GM21528 (cell line): ENCODE measurements around the gene PTPRQ.

Experiments used
- ATAC-seq: cut with Tn5 transposase; IDR thresholded peaks from one replicate; pipeline ENCODE4 v1.9.1; 2021; ENCODE audit warnings: mild to moderate bottlenecking, moderate library complexity; ENCODE audit not compliant: unreplicated experiment, low FRiP score

PTPRQ gene

DNA sequence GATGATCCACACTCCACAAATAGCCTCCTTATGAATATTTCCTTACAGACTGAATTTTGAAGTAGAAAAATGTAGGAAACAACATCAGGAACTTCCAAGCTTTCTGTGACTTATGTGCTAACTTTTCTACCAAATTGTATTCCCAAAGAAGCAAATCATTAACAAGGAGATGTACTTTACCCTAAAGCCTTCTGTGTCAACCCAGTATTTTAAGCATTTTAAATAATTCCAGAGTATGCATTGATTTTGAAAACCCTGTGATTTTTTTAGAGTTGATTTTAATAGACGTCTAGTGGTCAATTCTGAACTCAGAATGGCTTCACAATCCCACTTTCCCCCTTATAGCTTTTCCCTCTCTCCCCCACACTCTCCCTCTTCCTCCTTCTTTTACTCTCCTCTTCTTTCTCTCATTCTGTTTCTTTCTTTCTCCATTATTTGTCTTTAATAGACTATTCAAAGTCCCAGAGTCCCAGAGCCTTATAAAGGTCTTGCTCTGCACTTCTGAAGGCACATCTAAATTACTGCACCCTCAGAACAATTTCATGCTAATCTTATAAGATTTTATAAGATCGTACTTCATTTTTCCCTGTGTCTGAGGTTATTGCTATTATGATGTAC is 253.3 kb downstream of the PTPRQ start:
- no peak for ATAC-seq

DNA sequence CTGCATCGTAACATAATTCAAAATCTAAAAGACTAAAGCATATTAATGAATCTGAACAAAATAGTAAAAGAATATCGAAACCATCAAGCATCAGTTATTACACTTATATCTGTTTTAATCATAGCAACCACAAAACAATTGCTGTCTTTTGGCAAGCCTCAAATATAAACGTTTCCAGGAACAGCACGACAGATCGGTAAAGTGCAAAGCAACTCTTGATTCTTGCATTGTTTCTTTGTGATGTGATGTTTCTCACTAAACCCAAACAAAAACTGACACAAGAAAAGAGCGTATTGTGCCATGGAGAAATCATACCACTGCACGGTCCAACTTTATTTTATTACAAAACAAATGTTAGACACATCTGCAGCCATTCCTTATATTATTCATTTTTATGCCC is 254.2 kb downstream of the PTPRQ start:
- no peak for ATAC-seq

DNA sequence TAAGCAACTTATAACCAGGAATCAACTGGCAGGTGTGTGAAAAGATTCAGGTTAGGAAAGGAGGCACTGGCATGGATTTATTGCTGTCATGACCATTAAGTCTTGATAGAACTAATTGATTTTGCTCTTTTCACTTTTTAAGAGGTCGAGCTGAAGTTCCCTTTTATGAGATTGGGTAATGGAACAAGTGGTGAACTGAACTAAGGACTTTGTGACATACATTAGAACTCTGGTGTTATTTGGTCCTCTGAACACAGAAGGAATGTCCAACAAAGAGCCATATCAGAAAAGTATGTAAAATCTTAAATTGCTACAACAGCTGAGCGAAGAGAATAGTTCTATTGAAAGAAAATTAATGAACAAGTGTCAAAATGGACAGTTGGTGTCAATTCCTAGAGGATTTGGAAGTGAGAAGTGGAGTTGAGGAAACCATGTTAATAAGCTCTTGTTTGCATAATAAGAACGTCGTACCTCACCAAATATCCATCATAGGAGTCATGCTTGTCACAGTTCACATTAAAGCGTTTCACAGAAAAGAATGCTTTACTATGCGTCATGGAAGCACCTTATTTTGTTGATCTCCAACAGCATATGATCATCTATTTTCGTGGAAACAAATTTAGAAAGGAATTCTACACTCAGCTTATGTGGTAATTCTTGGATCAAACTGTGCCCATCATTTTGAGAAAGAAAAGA is 255.0 kb downstream of the PTPRQ start:
- no peak for ATAC-seq

DNA sequence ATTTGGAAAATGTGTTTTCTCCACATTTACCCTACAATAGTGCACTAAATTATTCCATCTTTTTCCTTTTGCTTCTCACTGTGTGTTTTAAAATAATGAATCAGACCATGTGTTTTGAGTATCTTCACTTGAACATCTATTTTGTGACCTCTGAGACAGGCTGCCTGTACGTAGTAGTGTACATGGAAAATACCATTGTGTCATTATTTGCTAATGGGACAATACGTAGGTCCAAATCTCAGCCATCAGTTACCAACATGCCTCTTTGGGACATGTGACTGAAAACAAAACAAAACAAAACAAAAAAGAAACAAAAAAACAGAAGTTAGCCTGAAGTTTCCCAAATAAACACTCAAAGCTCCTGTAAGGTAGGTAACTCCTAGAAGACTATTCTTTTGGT is 256.3 kb downstream of the PTPRQ start:
- ATAC-seq, result no peak

DNA sequence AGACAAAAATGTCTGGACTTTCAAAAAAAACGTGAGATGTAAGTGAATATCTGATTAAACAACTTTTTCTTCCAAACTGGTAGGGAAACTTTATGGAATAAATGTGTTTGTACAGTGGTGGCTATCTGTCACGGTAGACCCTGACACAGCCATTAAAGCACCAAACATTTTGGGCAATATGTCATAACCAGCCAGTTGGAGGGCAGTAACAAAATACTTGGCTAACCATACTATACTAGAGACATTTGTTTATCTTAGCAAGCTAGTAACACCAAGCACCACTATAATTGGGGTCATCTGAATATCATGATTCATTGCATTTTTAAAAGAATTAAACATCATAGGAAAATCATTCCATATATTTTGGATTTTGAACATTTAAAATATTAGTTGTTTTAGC is 257.4 kb downstream of the PTPRQ start:
- ATAC-seq, result no peak

DNA sequence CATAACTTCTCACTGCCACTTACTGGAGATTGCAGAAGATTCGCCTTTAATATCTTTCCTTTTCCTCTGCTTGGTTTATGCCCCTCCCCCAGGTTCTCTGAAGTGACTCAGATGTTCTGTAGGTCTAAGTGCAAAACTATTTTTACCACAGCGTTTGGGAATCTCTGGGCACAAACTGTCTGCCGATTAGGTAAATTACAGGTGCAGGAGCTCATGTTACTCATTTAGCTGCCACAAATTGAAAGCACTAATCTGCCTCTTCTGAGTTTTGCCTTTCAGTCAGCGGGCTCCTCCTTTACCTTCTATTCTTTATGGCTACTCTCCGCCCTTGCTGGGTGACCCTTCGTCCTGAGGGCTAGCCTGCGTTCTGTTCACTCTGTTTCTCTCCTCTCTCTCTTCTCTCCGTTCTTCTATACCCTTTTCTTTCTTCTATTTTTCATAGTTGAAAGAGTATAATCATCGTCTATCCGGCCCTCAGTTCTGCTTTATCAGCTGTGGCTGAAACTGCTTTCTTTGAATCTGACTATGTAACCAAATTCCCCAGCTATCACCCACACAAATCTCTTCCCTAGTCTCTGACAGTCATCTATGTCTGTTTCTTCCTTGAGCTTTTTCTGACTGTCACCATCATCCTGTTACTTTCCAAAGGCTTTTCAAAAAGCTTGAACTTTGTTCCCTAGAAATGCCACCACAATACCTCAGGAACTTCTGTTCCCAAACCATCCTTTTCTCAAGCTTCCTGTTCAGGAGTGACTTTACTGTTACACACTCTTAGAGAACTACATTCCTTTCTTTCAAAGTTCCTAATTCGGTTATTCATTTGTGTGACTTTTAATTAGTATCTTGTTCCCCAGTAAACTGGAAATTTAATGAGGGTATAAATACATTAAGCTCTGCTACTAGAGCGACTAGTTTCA is 259.1 kb downstream of the PTPRQ start:
- peak; percentile 76 for ATAC-seq

DNA sequence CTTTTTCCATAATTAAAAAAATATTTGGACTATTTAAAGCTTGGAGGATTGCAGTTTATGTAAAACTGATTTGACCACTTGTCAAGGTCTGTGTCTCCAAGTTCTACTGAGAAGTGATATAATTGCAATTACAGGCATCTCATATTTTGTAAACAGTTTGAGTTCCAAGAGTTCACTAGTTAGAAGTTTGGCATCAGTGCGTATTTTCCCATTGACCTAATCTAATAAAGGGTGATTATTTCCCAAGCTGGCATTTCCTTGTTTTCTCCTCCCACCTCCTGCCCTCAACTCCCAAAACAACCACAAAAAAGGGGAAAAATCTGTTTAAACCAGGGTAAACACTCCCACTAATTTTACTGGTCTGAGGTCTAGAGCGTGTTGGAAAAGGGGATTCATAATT is 260.4 kb downstream of the PTPRQ start:
- no peak for ATAC-seq

DNA sequence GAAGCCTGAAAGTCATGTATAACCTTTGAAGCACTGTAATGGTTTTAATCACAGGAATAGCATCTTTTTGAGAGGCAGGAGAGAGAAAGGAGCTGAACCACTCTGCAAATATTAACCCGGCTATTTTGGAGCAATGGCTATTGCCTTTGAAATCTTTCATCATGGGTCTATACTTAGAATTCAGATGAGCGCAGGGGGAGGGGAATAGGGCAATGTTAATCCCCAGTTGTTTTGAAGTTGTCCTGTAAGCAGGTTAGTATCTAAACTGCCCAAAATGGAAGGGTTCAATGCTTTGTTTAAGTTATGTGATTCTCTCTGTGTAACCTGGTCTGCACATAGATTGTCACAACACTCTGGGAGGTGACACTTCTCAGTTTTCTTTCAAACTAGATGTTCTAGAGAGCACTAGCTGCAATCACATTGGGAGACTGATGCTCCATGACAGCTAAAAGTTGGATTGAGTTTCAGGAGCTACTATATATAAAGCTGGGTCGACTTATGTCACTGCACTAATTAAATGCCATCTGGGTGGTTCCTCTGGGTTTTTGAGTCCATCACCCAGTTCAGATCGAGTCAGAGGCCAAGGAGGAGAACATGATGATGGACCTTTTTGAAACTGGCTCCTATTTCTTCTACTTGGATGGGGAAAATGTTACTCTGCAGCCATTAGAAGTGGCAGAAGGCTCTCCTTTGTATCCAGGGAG is 263.2 kb downstream of the PTPRQ start, which contains the start of gene MYF6:
Gene MYF6, plus strand, starts transcription at position 509 of the 704 bp plus-strand sequence. Its CDS starts 86 bp downstream, at position 595.
- ATAC-seq, result no peak

DNA sequence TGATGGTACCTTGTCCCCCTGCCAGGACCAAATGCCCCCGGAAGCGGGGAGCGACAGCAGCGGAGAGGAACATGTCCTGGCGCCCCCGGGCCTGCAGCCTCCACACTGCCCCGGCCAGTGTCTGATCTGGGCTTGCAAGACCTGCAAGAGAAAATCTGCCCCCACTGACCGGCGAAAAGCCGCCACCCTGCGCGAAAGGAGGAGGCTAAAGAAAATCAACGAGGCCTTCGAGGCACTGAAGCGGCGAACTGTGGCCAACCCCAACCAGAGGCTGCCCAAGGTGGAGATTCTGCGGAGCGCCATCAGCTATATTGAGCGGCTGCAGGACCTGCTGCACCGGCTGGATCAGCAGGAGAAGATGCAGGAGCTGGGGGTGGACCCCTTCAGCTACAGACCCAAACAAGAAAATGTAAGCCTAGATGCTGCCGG is 263.8 kb downstream of the PTPRQ start:
- no peak for ATAC-seq

DNA sequence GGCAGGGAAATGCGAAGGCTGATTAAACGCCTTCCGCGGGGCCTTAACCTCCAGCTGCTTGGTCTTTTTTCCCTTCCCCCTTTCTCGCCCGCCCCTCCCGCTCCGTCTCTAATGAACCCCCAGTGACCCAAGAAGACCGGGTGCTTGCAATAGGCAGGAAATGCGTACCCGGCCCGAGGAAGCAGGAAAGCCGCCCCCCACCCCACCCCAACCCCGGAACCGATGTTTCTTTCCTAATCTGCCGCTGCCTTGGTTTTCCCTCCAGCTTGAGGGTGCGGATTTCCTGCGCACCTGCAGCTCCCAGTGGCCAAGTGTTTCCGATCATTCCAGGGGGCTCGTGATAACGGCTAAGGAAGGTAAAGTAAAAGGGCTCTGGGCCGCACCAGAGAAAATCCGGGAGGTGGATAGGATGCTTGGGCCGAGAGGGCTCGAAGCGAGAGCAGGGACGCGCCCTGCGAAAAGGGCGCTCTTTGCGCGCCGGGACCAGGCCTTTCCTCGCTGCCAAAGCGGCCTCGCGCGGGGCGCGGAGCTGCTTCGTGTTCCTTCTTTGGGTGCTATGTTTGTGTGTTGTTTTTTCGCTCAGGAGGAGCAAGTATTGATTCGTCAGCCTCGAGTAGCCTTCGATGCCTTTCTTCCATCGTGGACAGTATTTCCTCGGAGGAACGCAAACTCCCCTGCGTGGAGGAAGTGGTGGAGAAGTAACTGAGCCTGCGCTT is 264.4 kb downstream of the PTPRQ start:
- ATAC-seq, result no peak

DNA sequence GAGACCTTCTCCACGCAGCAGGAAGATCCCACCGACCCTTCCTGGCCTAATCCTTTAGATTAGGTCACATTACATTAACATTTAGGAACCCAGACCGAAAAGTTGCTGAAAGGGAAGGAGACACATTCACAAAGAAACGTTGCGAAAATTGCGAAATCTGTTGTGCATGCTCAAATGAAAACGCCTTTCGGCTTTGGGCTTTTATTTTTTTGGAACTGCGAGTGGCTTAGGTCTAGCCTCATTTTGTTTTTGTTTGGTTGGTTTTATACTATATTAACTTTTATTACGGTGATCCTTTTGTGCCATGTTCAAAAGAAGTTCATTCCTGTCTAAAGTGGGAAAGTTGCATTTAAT is 264.9 kb downstream of the PTPRQ start:
- ATAC-seq, result no peak

DNA sequence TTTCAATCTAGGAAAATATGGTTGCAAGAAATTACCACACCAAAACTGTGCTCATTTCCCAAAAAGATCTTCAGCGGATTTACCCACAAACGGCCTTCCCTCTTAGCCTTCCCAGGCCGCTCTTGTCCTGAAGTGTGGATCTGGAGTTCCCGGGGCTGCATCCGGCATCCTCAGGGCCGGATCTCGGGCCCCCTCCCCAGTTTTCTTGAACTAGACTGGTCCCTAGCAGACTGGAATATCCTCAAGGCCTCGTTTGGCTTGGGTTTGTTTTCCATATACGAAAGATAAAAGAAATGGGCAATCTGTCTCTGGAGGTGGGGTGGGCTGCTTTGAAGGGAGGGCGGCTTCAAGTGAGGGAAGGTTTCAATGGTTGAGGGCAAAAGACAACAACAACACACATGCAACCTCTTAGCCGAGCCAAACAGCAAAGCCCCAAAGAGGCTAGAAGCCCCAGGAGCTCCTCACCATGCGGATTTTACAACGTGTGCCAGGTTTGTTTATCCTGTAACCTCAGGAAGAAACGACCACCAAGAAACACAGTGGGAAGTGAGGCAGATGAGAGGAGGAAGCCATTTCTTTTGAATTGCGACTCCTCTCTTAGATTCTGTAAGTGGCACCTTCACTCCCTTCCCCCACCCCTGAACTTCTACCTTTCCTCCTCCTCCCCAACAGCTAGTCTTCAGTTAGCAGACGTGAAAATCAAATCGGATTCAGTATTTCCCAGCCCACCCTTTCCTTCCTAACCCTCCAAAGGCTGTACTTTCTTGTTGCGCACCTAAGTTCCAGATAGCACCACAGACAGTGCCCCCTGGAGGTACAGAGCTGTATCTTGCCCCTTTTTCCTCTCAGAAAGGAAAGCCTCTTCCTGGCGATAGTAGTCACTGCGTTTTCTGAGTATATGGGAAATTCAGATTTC is 266.0 kb downstream of the PTPRQ start:
- no peak for ATAC-seq

DNA sequence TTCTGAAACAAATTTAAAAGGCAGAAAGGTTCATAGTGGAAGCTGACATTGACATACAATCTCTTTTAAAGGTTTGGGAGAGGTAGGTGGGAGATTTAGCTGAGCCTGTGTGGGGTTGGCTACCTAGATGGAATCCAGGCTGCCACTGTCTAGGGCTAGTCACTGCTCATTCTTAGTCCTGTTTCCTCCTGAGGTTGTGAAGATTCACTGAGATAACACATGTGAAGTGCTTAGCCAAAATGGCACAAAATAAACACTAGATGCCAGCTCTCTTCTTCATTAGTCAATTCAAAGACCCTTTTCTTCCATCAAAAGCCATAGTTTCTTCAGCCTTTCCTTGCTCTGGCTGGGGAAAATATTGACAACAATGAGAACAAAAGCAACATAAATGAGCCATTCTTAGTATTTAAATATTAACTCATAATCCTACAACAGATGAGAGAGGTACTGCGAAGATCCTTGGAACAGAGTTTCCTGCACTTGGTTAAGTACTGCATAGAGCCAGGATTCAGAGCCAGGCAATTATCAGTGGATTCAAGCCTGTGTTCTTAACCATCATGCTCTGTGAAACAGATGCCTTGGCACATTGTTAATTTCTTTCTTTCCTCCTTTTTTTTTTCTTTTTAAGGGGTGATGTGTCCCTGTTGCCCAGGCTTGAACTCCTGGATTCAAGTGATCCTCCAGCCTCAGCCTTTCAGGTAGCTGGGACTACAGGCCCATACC is 266.9 kb downstream of the PTPRQ start:
- no peak for ATAC-seq

DNA sequence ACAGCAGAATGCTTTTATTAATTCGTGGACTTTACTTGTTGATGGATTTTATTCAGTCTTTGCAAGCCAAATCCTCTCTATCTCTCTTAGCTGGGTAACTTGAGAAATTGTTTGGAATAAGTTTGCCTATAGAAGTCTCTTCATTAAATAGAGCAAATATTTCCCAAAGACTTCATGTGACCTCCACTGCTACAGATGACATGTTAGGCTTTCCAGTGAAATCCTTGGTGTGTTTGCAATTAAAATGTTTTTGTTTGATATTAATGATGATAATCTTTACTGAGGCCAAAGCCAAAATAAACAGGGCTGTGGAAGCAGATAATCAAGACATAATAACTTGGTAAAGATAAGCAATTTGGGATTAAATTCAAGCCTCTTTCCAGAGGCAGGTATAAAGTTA is 267.8 kb downstream of the PTPRQ start:
- ATAC-seq, result no peak

DNA sequence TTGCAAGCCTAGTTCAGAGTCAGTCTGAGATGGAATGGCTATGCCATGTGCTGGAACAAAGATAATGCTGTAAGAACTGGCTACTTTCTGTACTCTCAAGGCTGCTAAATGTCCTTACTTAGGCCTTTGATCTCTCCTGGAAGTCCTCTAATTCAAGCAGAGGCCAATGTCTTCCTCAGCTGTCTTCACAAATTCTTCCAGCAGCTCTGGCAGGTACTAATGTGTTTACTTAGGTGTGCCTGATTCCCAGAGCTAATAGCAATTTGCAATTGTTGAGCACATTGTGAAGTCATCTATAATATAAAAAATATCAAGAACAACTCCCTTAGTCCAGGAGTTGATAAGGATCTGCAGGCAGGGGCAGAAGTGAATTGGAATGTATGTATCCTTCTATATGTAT is 268.8 kb downstream of the PTPRQ start:
- ATAC-seq, result no peak

DNA sequence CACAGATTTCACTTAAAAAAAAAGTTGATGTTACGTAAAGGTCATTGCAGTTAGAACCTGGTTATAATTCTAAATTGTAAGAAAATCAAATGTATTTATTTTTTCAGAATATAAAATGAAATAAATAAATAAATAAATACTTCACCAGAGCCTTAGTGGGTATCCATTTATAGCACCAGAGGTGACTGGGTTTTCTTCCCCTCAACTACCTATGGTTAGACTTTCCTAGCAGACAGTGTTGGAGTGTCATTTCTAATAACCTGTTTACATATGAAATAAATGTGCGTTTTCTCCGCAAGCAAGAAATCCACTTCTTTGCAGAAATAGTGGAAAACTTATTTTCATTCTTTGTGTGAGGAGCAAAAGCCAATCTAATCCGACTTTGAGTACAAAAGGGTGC is 269.4 kb downstream of the PTPRQ start:
- ATAC-seq, result no peak

DNA sequence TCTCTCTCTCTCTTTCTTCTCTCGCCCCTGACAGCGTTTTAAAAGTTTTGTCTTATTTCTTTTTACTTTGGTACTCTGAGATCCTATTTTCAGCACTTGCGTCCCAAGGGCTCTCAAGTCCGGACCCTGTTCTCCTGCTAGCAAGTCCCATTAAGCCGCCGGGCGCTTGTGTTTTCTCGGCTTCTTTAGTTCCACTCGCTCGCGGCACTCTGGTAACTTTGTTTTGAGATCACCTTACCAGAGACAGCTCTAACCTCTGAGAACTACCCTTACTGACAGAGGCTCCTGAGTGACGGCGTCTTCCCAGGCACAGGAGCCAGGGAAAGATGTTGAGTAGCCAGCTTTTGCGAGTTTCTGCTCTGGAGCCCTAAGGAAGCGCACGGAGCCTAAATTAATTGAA is 270.0 kb downstream of the PTPRQ start:
- no peak for ATAC-seq

DNA sequence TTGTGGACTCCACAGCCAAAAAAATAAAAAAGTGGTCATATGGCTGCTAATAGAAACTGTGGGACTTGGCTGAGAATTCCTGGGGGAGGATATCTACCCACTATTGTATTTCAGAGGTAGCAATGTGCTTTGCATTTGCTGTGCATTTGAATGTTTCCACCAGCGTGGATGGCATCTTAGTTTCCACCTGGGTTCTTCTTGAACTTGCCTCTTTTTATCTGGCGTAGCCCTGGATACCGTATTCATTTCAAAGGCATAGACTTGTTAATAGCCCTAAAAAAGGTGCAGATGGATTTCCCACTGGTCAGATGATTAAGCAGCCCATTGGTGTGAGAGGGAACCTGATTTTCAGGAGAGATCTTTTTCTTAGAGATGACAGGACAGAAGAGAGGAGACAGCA is 270.8 kb downstream of the PTPRQ start:
- no peak for ATAC-seq
